Trophoblast cell (in vitro differentiated cells and primary cell): ENCODE data around the gene PHLDB2.

ENCODE experiments used
- DNase-seq, 2 donors: peaks; one replicate each; pipeline ENCODE4 v3.0.0-alpha.2; 2016
- H2AFZ ChIP-seq: 2 replicates; pipeline ENCODE4 v1.6.1; 2013; ENCODE audit warnings: low read length, moderate library complexity, mild to moderate bottlenecking; ENCODE audit not compliant: insufficient read depth, poor library complexity
- H2AK5ac ChIP-seq: 2 replicates; pipeline ENCODE4 v1.6.1; 2013; ENCODE audit warnings: mild to moderate bottlenecking, low read length
- H2BK120ac ChIP-seq: 2 replicates; pipeline ENCODE4 v1.6.1; 2013; ENCODE audit warnings: low read length, mild to moderate bottlenecking, moderate library complexity; ENCODE audit not compliant: insufficient read depth, poor library complexity
- H2BK12ac ChIP-seq: 2 replicates; pipeline ENCODE4 v1.6.1; 2013; ENCODE audit warnings: mild to moderate bottlenecking, low read length, moderate library complexity
- H2BK5ac ChIP-seq: 2 replicates; pipeline ENCODE4 v1.6.1; 2013; ENCODE audit warnings: low read length, low read depth, moderate library complexity, mild to moderate bottlenecking; ENCODE audit not compliant: poor library complexity
- H3K14ac ChIP-seq: 2 replicates; pipeline ENCODE4 v1.6.1; 2013; ENCODE audit warnings: mild to moderate bottlenecking, low read length
- H3K18ac ChIP-seq: 2 replicates; pipeline ENCODE4 v1.6.1; 2013; ENCODE audit warnings: mild to moderate bottlenecking, low read length
- H3K23ac ChIP-seq: 2 replicates; pipeline ENCODE4 v1.6.1; 2013; ENCODE audit warnings: low read length
- H3K27ac ChIP-seq: 2 replicates; pipeline ENCODE4 v1.5.1; 2013; ENCODE audit warnings: low read depth, mild to moderate bottlenecking, inconsistent platforms, low read length, moderate library complexity
- H3K27me3 ChIP-seq: 2 replicates; pipeline ENCODE4 v1.6.1; 2013; ENCODE audit warnings: inconsistent platforms, mild to moderate bottlenecking, low read length, moderate library complexity; ENCODE audit not compliant: insufficient read depth
- H3K36me3 ChIP-seq, 2 experiments: 1 replicate in 1 of 2; 2 replicates in 1 of 2; pipeline ENCODE4 v1.6.1; 2013; ENCODE audit warnings: low read length in 2 of 2, mild to moderate bottlenecking in 2 of 2, moderate library complexity in 1 of 2; ENCODE audit not compliant: insufficient read depth in 2 of 2, control insufficient read depth in 1 of 2
- H3K4ac ChIP-seq: 2 replicates; pipeline ENCODE4 v1.6.1; 2013; ENCODE audit warnings: low read depth, mild to moderate bottlenecking, low read length, moderate library complexity
- H3K4me1 ChIP-seq, 2 experiments: 1 replicate in 1 of 2; 2 replicates in 1 of 2; pipeline ENCODE4 v1.6.1; 2013; ENCODE audit warnings: low read length in 2 of 2, mild to moderate bottlenecking in 2 of 2, moderate library complexity in 1 of 2; ENCODE audit not compliant: insufficient read depth in 2 of 2, control insufficient read depth in 1 of 2
- H3K4me2 ChIP-seq: 2 replicates; pipeline ENCODE4 v1.6.1; 2013; ENCODE audit warnings: inconsistent platforms, mild to moderate bottlenecking, low read length, moderate library complexity
- H3K4me3 ChIP-seq: 2 replicates; pipeline ENCODE4 v1.5.1; 2013; ENCODE audit warnings: mild to moderate bottlenecking, low read depth, low read length, inconsistent platforms
- H3K79me1 ChIP-seq: one replicate; pipeline ENCODE4 v1.6.1; 2013; ENCODE audit warnings: low read length
- H3K79me2 ChIP-seq: 2 replicates; pipeline ENCODE4 v1.6.1; 2013; ENCODE audit warnings: low read length, mild to moderate bottlenecking; ENCODE audit not compliant: control insufficient read depth, insufficient read depth, poor library complexity
- H3K9ac ChIP-seq: 2 replicates; pipeline ENCODE4 v1.6.1; 2013; ENCODE audit warnings: mild to moderate bottlenecking, low read length
- H3K9me3 ChIP-seq: 2 replicates; pipeline ENCODE4 v1.6.1; 2013; ENCODE audit warnings: low read depth, mild to moderate bottlenecking, control low read depth, inconsistent platforms, low read length; ENCODE audit not compliant: insufficient read depth
- H4K12ac ChIP-seq: 2 replicates; pipeline ENCODE4 v1.6.1; 2013; ENCODE audit warnings: low read depth, mild to moderate bottlenecking, low read length, moderate library complexity
- H4K8ac ChIP-seq: 2 replicates; pipeline ENCODE4 v1.6.1; 2013; ENCODE audit warnings: low read depth, mild to moderate bottlenecking, low read length, moderate library complexity
- H4K91ac ChIP-seq: one replicate; pipeline ENCODE4 v1.6.1; 2013; ENCODE audit warnings: low read depth, mild to moderate bottlenecking, low read length, moderate library complexity
- WGBS: extraction: QIAGEN DNeasy Blood & Tissue Kit; methylation state at CpG from one replicate; pipeline ENCODE4 v1.1.7; 2013; ENCODE audit warnings: missing lambda C conversion rate; ENCODE audit not compliant: insufficient read length, insufficient coverage; ENCODE audit errors: extremely low coverage; 5-methylcytosine and 5-hydroxymethylcytosine counted together

The PHLDB2 gene

DNA sequence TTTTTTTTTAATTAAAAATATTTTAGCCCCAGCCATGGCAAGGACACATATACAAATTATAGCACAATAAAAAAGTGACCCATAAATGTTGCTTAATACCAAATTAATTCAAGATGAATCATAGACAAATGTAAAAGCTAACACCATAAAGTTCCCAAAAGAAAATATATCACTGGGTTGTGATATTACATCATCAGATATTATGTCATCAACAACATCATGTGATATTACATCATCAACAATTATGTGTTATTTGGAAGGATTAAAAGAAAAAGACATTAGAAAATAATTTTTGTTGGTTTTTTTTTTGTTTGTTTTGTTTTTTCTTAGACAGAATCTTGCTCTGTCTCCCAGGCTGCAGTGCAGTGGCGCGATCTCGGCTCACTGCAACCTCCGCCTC, 85.3 kb downstream of the PHLDB2 start:
- H4K91ac ChIP-seq = no peak overlapping the region
- H3K9me3 ChIP-seq = no peaks in the 10 kb centered on the region
- no peak overlapping the region for H3K23ac ChIP-seq
- no peak overlapping the region for H3K27ac ChIP-seq
- peaks cover 0 to 1% of the 10 kb centered on the region in 2 experiments for H3K4me1 ChIP-seq
- no peaks in the 10 kb centered on the region for H3K27me3 ChIP-seq
- peaks cover 5 to 11% of the 10 kb centered on the region in 2 experiments for H3K36me3 ChIP-seq
- H4K12ac ChIP-seq = no peak overlapping the region
- H2BK5ac ChIP-seq = no peak overlapping the region
- no CpG with 5 or more reads among the region's 4 CpGs for WGBS
- no peak overlapping the region for H2AK5ac ChIP-seq
- H4K8ac ChIP-seq = no peak overlapping the region
- H2BK12ac ChIP-seq = no peak overlapping the region
- no peak overlapping the region for H3K14ac ChIP-seq
- H3K4me3 ChIP-seq = no peak overlapping the region
- H3K9ac ChIP-seq = no peak overlapping the region
- no peaks in the 10 kb centered on the region for H3K79me1 ChIP-seq
- peak in 1 of 2 donors; percentile 42 for DNase-seq
- no peaks in the 10 kb centered on the region for H3K79me2 ChIP-seq
- H2BK120ac ChIP-seq = no peak overlapping the region
- H3K4ac ChIP-seq = no peak overlapping the region
- H2AFZ ChIP-seq = no peak overlapping the region
- no peak overlapping the region for H3K18ac ChIP-seq
- H3K4me2 ChIP-seq = no peak overlapping the region

DNA sequence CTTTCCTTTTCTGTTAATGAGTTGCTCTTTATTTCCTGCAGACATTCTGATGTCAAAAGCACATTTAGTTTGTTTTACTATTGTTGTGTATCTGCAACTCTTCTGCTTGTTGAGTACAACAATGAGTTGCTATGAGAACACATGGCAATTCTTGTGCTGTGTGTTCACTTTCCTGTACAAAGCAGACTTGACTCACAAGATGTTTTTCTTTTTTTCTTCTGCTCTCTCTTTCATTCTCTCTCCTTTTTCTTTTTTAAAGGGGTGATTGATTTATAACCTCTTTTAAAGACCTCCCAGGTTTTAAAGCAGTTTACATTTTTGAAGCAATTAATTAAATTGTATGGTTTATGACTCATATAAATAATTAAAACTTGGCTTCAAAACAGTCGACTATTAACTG, 88.2 kb downstream of the PHLDB2 start:
- H3K27me3 ChIP-seq = no peaks in the 10 kb centered on the region

DNA sequence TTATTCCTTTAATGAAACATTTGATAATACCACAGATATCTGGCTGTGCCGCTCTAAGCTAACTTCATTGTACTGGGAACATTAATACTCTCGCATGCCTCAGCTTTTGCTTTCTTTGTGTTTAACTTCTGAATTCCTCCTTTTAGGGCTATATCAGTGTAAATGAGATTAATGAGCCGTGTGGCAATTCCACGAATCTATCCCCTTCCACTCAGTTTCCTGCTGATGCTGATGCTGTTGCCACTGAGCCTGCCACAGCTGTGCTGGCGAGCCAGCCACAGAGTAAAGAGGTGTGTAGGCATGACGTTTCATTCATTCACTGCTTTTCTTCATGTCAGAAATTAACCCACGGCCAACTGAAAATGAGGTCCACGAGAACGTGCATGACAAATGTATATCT, 89.7 kb downstream of the PHLDB2 start:
- no peak overlapping the region for H2BK120ac ChIP-seq
- H3K36me3 ChIP-seq = peaks cover 5 to 16% of the 10 kb centered on the region in 2 experiments
- H4K91ac ChIP-seq = no peak overlapping the region
- peaks cover 0 to 1% of the 10 kb centered on the region in 2 experiments for H3K4me1 ChIP-seq
- no peak overlapping the region for H3K14ac ChIP-seq
- H3K27ac ChIP-seq = no peak overlapping the region
- no peak overlapping the region for H2BK5ac ChIP-seq
- H2AFZ ChIP-seq = no peak overlapping the region
- H3K9ac ChIP-seq = no peak overlapping the region
- no peak overlapping the region for H3K4ac ChIP-seq
- no CpG with 5 or more reads among the region's 9 CpGs for WGBS
- no peak overlapping the region for H4K8ac ChIP-seq
- H3K4me2 ChIP-seq = no peak overlapping the region
- no peaks in the 10 kb centered on the region for H3K79me1 ChIP-seq
- no peak for DNase-seq
- H4K12ac ChIP-seq = no peak overlapping the region
- no peaks in the 10 kb centered on the region for H3K27me3 ChIP-seq
- H3K9me3 ChIP-seq = no peaks in the 10 kb centered on the region
- H2BK12ac ChIP-seq = no peak overlapping the region
- no peak overlapping the region for H2AK5ac ChIP-seq
- H3K4me3 ChIP-seq = no peak overlapping the region
- H3K23ac ChIP-seq = no peak overlapping the region
- H3K79me2 ChIP-seq = no peaks in the 10 kb centered on the region
- no peak overlapping the region for H3K18ac ChIP-seq

More for the DNA sequence above, 88.2 kb downstream of the PHLDB2 start:
- H3K18ac ChIP-seq = no peak overlapping the region
- no peak overlapping the region for H4K91ac ChIP-seq
- H4K8ac ChIP-seq = no peak overlapping the region
- no peaks in the 10 kb centered on the region for H3K79me1 ChIP-seq
- no peak overlapping the region for H2BK5ac ChIP-seq
- H3K79me2 ChIP-seq = no peaks in the 10 kb centered on the region
- no peaks in the 10 kb centered on the region for H3K9me3 ChIP-seq
- no peak overlapping the region for H2BK120ac ChIP-seq
- H3K4me2 ChIP-seq = no peak overlapping the region
- no peak overlapping the region for H2BK12ac ChIP-seq
- H3K4me1 ChIP-seq = peaks cover 0 to 1% of the 10 kb centered on the region in 2 experiments
- H3K4me3 ChIP-seq = no peak overlapping the region
- no peak overlapping the region for H2AFZ ChIP-seq
- no peak overlapping the region for H3K27ac ChIP-seq
- peaks cover 3 to 6% of the 10 kb centered on the region in 2 experiments for H3K36me3 ChIP-seq
- no peak overlapping the region for H4K12ac ChIP-seq
- peak in 1 of 2 donors; percentile 48 for DNase-seq
- H3K4ac ChIP-seq = no peak overlapping the region
- no peak overlapping the region for H3K14ac ChIP-seq
- H3K9ac ChIP-seq = no peak overlapping the region
- no peak overlapping the region for H2AK5ac ChIP-seq
- no peak overlapping the region for H3K23ac ChIP-seq
- no CpG with 5 or more reads among the region's 1 CpG for WGBS

DNA sequence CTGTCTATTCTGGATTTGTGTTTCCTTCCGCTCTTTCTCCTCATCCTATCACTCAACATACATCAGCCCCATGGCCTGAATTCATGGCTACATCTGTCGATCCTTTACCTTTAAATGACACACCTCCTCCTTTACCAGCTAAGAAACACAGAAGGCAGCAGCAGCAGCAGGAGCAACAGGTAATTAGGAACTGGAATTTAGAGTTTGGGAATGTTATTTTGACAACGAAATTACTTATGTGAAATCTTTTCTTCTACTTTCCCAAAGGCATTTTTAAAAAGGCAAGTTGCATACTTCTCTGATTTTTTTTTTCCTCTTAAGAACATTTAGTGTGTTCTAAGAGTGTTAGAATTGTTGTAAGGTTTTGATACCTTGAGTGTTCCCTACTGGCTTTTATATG, 90.6 kb downstream of the PHLDB2 start:
- Histone ChIP-seq H2AK5ac (no peak overlapping the region), H3K27me3 (no peaks in the 10 kb centered on the region), H3K4ac (no peak overlapping the region), H4K8ac (no peak overlapping the region), H3K4me3 (no peak overlapping the region), H3K79me2 (no peaks in the 10 kb centered on the region), H3K18ac (no peak overlapping the region), H2AFZ (no peak overlapping the region), H3K36me3 (peaks cover 7 to 18% of the 10 kb centered on the region in 2 experiments), H2BK5ac (no peak overlapping the region), H3K9me3 (no peaks in the 10 kb centered on the region), H4K91ac (no peak overlapping the region), H2BK12ac (no peak overlapping the region), H3K14ac (no peak overlapping the region), H3K27ac (no peak overlapping the region), H4K12ac (no peak overlapping the region), H3K9ac (no peak overlapping the region), H2BK120ac (no peak overlapping the region), H3K79me1 (no peaks in the 10 kb centered on the region), H3K4me2 (no peak overlapping the region), H3K4me1 (no peaks in the 10 kb centered on the region), H3K23ac (no peak overlapping the region)
- WGBS = no CpG with 5 or more reads among the region's 3 CpGs
- peak; percentile 25 to 71 for DNase-seq
